Stimulated activated CD4-positive, alpha-beta T cell treated with anti-CD3 and anti-CD28 coated beads, TNF-alpha, amount 100 ng/mL, for 24 hours (primary cell): ENCODE results near the gene ADAMTS12.

ENCODE experiments used
- DNase-seq, 3 experiments: peaks; one replicate each; pipeline ENCODE4 v3.0.0-alpha.2; 2020; ENCODE audit warnings: low read depth in 3 of 3

The ADAMTS12 gene

GRCh38 chr5:33479311-33479710, 412.5 kb downstream of the ADAMTS12 start:
- no peak for DNase-seq

DNA sequence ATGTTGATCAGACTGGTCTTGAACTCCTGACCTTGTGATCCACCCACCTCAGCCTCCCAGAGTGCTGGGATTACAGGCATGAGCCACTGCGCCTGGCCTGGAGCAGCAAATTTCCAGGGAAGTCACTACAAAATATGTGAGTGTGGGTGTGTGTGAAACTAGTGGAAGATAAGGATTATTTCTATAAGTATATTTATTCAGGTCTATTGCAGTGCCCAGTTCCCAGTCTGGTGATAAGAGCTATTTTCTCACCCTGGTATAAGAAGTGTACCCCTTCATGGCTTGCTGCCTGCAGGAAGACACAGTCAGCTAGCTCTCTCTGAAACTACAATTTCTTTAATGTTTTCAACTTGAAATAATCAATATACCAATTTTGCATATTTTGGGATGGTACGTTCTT, 414.0 kb downstream of the ADAMTS12 start:
- DNase-seq: no peak

GRCh38 chr5:33476992-33477391, 414.8 kb downstream of the ADAMTS12 start:
- DNase-seq: no peak

DNA sequence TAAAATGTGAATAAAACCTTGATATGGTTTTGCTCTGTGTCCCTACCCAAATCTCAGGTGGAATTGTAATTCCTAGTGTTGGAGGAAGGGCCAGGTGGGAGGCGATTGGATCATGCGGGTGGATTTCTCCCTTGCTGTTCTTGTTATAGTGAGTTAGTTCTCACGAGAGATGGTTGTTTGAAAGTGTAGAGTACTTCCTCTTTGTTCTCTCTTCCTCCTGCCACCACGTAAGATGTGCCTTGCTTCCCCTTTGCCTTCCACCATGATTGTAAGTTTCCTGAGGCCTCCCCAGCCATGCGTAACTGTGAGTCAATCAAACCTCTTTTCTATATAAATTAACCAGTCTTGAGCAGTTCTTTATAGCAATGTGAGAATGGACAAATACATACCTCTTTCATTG, 416.1 kb downstream of the ADAMTS12 start:
- DNase-seq: no peak

GRCh38 chr5:33474931-33475499, 416.8 kb downstream of the ADAMTS12 start:
- no peak for DNase-seq

- DNase-seq: no peak
Measured at GRCh38 chr5:33474004-33474403, 417.8 kb downstream of the ADAMTS12 start.
